Measurements from ENCODE around the gene CARD11. TPM values are rescaled to one million over a fixed set of nuclear protein-coding genes. Genes with fewer than 3 reads are reported as not detected.

The CARD11 gene
- total and polyA plus RNA-seq, 2 of the 4 experiments (the other 2 are of a cell fraction) = 0.18 to 0.26 TPM

GRCh38 chr7:3008386-3008785 lies 35.3 kb downstream of the CARD11 start:
- no peaks in the 10 kb centered on the region for H4K20me1 ChIP-seq (ENCODE audit: insufficient read depth, low read length)
- no peak overlapping the region for H3K23ac ChIP-seq (ENCODE audit: low read depth, low read length)
- no peak overlapping the region for H3K4me3 ChIP-seq (ENCODE audit: insufficient read depth, low read depth, low read length)
- DNase-seq = no peak
- dilution Hi-C loops (cut with HindIII; ENCODE audit: low sequenced_read_pairs, unreplicated experiment) (no loop called here), in situ Hi-C loops (cut with MboI; ENCODE audit: low sequenced_read_pairs) (no loop called here), intact Hi-C loops (cut with micrococcal nuclease) (no loop called here)
- no TSS peak for BruUV-seq (replicated peaks)
- H3K27ac ChIP-seq (ENCODE audit: insufficient read depth, low read length) = no peak overlapping the region
- H3K56ac ChIP-seq (ENCODE audit: extremely low read depth, insufficient read depth, low read length) = no peak overlapping the region
- TF ChIP-seq CHD1 (IDR thresholded peaks at IDR 0.05; ENCODE audit: low read depth, low read length) = no peak
- no peak for TF ChIP-seq RCOR1 (IDR thresholded peaks at IDR 0.05; ENCODE audit: insufficient replicate concordance, low read length)
- no peak for TF ChIP-seq CTCF (conservative IDR thresholded peaks at IDR 0.05; ENCODE audit: low read depth, low read length)
- TF ChIP-seq MXI1 (IDR thresholded peaks at IDR 0.05; ENCODE audit: borderline replicate concordance, low read depth, low read length) = no peak
- H2BK15ac ChIP-seq (ENCODE audit: low read depth, low read length) = no peak overlapping the region
- ChIA-PET CTCF (no interaction called here), POLR2A (ENCODE audit: unreplicated experiment) (interaction anchor here (0.6 kb wide), 1 partner anchor 21 kb away, joined by 3 read pairs; no protein-coding TSS in a partner anchor)
- no peak overlapping the region for H4K5ac ChIP-seq (ENCODE audit: low read depth, low read length)
- no peaks in the 10 kb centered on the region for H3K27me3 ChIP-seq (ENCODE audit: control insufficient read depth, insufficient read depth, low read length)
- H2AK9ac ChIP-seq (replicated peaks; ENCODE audit: low read depth, low read length, poor library complexity) = no peak overlapping the region
- H2BK120ac ChIP-seq (ENCODE audit: low read depth, low read length) = no peak overlapping the region
- H3K36me3 ChIP-seq (ENCODE audit: control insufficient read depth, insufficient read depth, low read length) = no peaks in the 10 kb centered on the region
- no peak overlapping the region for H2BK20ac ChIP-seq (ENCODE audit: low read depth, low read length)
- no peak overlapping the region for H2BK5ac ChIP-seq (ENCODE audit: low read depth, low read length, poor library complexity, severe bottlenecking)
- 52% methylated on average over 2 of the region's 2 CpGs; no CpG with 5 or more reads in 1 of the 2 experiments for WGBS, 2 experiments (ENCODE audit: extremely low coverage in 2 of 2, insufficient read length in 1 of 2)
- no peak overlapping the region for H3K4me2 ChIP-seq (ENCODE audit: low read depth, low read length)
- no peak overlapping the region for H3K14ac ChIP-seq (replicated peaks; ENCODE audit: low read depth, low read length)
- H2AFZ ChIP-seq (replicated peaks; ENCODE audit: low read length, poor library complexity) = no peak overlapping the region
- H3K4ac ChIP-seq (ENCODE audit: low read depth, low read length) = no peak overlapping the region
- H4K8ac ChIP-seq (ENCODE audit: low read depth in 2 of 2, low read length in 2 of 2) = no peak overlapping the region
- ATAC-seq (ENCODE audit: low read depth) = no peak
- no peak overlapping the region for H3K9ac ChIP-seq (ENCODE audit: low read depth, low read length)
- H3K18ac ChIP-seq (ENCODE audit: low read depth, low read length) = no peak overlapping the region
- H3K9me1 ChIP-seq (ENCODE audit: insufficient read depth, low read length) = no peaks in the 10 kb centered on the region
- H3K9me3 ChIP-seq (ENCODE audit: control insufficient read depth, insufficient read depth, low read length) = no peaks in the 10 kb centered on the region; the same call in 1 of the 2 replicates
- H3K79me1 ChIP-seq (ENCODE audit: low read depth in 1 of 2, low read length in 2 of 2) = no peaks in the 10 kb centered on the region
- H2AK5ac ChIP-seq (ENCODE audit: low read depth, low read length) = no peak overlapping the region
- H3K4me1 ChIP-seq (ENCODE audit: control insufficient read depth, insufficient read depth, low read length) = no peaks in the 10 kb centered on the region
- H4K91ac ChIP-seq (ENCODE audit: insufficient read depth, low read depth, low read length) = no peak overlapping the region

Data from IMR-90 (cell line).